Ascending aorta (tissue), 2 donors: ENCODE data around the gene PGA3. TPM values are rescaled to one million over a fixed set of nuclear protein-coding genes. Genes with fewer than 3 reads are reported as not detected.

ENCODE experiments used
- DNase-seq, 2 donors: peaks; one replicate each; pipeline ENCODE4 v3.0.0-alpha.2; 2019; ENCODE audit warnings: low spot score in 2 of 2
- H3K27ac ChIP-seq, 2 donors: fragments of 200-600 bp; sonication (generic); one replicate each; pipeline ENCODE4 v1.5.1; 2016 to 2017; ENCODE audit warnings: mild to moderate bottlenecking in 1 of 2
- H3K27me3 ChIP-seq: fragments of 200-600 bp; sonication (generic); one replicate; pipeline ENCODE4 v1.5.1; 2017
- H3K36me3 ChIP-seq, 2 donors: fragments of 200-600 bp; sonication (generic); one replicate each; pipeline ENCODE4 v1.5.1; 2016
- H3K4me1 ChIP-seq, 2 donors: fragments of 200-600 bp; sonication (generic); one replicate each; pipeline ENCODE4 v1.5.1; 2016 to 2017; ENCODE audit warnings: mild to moderate bottlenecking in 1 of 2
- H3K4me3 ChIP-seq, 2 donors: fragments of 200-600 bp; sonication (generic); one replicate each; pipeline ENCODE4 v1.5.1; 2016 to 2017; ENCODE audit warnings: mild to moderate bottlenecking in 1 of 2
- H3K9me3 ChIP-seq, 2 donors: fragments of 200-600 bp; sonication (generic); one replicate each; pipeline ENCODE4 v1.5.1; 2016
- intact Hi-C: fragments of 100-400 bp; cut with DNase I; formaldehyde crosslinking; loops from one replicate; pipeline ENCODE4 v1.15.1; 2023
- total RNA-seq: library from RNA; depleted of rRNA; stranded (reverse); fragments of >200 nt; gene quantifications from one replicate; pipeline ENCODE4 v1.1.0, GENCODE V29; 2016
- TF ChIP-seq, protein P1 (sequence below), 3 experiments: fragments of 200-600 bp in 2 of 3; fragments of 450-650 bp in 1 of 3; sonication (generic) in 2 of 3; IDR thresholded peaks; one replicate each; pipeline ENCODE4 v1.5.1; 2016 to 2019; ENCODE audit warnings: antibody characterized with exemption in 3 of 3, mild to moderate bottlenecking in 1 of 3, moderate library complexity in 1 of 3

The PGA3 gene
- total RNA-seq, 1 donor from 2014 or later, result 26.8 TPM

DNA sequence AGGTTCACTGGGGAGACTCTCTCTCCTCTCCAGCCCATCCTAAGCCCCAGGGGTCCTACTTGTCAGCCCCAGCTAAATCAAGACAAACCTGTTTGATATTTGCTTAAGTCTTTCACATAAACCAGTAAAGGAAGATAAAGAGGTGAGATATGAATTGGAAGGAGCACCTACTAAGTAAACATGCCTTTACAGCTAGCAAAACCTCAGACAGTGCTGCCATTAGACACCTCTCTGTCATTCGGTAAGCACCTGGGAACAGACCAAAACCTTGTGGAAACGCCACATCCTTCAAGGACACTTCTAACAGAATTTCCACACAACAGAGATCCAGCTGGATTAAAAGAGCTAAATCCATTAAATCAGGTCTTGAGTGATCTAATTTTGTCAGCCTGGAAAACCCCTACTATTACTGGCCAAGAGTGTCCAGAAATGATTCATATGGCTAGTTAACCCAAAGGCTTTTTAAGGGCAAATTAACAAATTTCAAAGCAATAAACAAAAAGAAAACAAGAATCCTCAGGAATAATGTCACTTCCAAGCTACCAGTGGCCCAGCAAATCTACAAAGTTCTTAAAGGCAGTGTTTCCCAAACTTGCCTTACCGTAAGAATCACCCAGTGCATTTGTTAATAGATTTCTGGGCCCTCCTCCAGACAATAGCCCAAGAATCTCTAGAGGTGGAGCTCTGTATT, 44.5 kb upstream of the PGA3 start:
- peak overlapping the region; percentile 96 to 99 for H3K27ac ChIP-seq
- H3K9me3 ChIP-seq, result peaks cover 0 to 13% of the 10 kb centered on the region in 2 donors
- intact Hi-C loops, result loop anchor here (10.0 kb wide), 1 partner anchor 1604 kb away; no protein-coding TSS in a partner anchor
- H3K4me3 ChIP-seq, result peak overlapping the region in 1 of 2 donors; percentile 91
- H3K36me3 ChIP-seq, result no peaks in the 10 kb centered on the region
- peaks cover 3 to 24% of the 10 kb centered on the region in 2 donors for H3K4me1 ChIP-seq
- TF ChIP-seq, protein P1, sequence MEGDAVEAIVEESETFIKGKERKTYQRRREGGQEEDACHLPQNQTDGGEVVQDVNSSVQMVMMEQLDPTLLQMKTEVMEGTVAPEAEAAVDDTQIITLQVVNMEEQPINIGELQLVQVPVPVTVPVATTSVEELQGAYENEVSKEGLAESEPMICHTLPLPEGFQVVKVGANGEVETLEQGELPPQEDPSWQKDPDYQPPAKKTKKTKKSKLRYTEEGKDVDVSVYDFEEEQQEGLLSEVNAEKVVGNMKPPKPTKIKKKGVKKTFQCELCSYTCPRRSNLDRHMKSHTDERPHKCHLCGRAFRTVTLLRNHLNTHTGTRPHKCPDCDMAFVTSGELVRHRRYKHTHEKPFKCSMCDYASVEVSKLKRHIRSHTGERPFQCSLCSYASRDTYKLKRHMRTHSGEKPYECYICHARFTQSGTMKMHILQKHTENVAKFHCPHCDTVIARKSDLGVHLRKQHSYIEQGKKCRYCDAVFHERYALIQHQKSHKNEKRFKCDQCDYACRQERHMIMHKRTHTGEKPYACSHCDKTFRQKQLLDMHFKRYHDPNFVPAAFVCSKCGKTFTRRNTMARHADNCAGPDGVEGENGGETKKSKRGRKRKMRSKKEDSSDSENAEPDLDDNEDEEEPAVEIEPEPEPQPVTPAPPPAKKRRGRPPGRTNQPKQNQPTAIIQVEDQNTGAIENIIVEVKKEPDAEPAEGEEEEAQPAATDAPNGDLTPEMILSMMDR (IDR thresholded peaks at IDR 0.05), result no peak
- H3K27me3 ChIP-seq, result no peaks in the 10 kb centered on the region
- DNase-seq, result peak in 1 of 2 donors; percentile 30

- intact Hi-C loops, result loop anchor here (2.0 to 5.0 kb wide), 3 partner anchors 254 to 1543 kb away; partner anchors contain the start of genes CCDC86, OSBP and PRPF19
- peaks cover 3 to 24% of the 10 kb centered on the region in 2 donors for H3K4me1 ChIP-seq
- H3K9me3 ChIP-seq, result no peaks in the 10 kb centered on the region
- no peaks in the 10 kb centered on the region for H3K36me3 ChIP-seq
- peak in 1 of 2 donors; percentile 58 for DNase-seq
- peak overlapping the region; percentile 96 to 99 for H3K27ac ChIP-seq
- peak overlapping the region; percentile 73 to 91 for H3K4me3 ChIP-seq
- no peaks in the 10 kb centered on the region for H3K27me3 ChIP-seq
- TF ChIP-seq, protein P1 (IDR thresholded peaks at IDR 0.05), result no peak
Observed at GRCh38 chr11:61160487-61161189, 42.7 kb upstream of the PGA3 start.

DNA sequence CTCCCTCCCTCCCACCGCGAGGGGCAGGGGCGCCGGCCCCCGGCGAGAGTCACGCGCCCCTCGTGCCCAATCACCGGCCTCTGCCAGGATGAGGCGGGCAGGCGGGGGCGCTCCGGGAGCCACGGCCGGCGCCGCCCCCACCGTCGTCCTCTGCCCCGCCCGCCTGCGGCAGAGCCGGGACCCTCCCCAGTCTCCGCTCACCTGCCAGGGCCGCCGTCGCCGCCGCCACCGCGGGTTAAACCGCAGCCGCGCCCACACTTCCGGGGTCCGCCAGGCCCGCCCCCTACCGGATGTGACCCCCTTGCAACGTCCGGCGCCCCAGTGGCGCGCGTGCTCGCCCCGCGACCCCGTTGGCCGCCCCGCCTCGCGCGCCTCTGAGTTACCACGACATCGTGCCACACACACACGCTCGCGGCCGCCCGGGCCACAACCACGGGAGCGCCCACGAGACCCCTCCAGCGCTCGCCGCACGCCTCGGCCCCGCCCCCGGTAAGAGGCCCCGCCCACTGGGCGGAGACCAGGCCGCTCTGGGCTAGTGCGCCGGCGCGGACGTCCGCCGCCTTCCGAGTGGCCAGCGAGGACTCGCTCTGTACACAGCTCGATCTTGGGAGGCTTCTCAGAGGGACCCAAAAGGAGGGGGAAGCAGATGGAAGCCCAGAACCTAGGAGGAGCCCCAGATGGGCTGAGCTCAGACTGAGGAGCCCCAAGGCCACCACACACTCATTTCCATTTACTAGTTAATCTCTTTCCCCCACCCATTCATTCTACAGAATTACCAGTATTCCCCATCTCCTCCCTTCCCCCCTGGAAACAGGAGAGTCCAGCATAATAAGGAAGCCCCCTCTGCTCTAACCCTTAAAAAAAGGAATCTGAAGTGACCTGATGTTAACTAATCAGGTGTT, 41.9 kb upstream of the PGA3 start, which contains the start of gene VPS37C:
VPS37C (minus strand) TSS at position 237 of the 902 bp plus-strand sequence. CDS start 22,597 bp downstream, outside the sequence.
- H3K27ac ChIP-seq, result peak within 1 kb of the TSS; percentile 96 to 99

DNA sequence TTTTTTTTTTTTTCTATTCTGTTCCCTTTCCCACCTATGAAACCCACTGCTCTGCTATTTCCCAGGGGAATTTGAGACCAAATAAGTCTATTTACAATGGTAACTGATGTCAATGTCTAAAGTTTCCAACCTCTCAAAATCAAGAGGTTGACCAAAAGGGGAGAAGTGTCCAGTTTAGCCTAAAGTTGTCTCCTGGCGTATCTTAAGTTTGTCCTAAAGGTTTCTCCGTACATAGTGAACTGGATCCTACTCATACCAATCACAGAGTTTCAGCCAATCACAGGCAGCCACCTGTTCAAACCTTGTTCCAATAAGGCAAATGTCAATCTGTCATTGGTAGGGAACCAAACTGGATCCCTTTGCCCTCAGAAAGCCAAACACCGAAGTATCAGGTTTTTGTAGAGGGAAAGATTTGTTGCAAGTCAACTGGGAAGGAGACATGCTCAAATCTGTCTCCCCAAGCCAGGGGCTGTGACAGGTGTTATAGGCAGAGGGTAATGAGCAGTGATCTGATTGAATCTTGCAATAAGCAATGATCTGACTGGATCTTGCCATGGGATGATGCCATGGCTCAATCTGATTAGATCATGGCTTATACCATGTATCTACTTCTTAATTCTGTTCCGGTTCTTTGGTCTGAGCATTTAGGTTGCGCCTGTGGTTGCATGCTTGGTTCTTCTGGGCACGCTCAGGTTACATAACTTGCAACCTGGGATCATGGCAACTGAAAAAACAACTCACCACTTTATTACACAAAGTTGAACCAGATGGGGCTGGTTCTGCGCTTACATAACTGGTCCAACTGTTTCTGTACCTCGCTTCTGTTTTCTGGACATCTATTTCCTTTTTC, 41.0 kb upstream of the PGA3 start:
- Histone ChIP-seq H3K4me1 (peaks cover 3 to 24% of the 10 kb centered on the region in 2 donors), H3K4me3 (peak overlapping the region; percentile 73 to 91), H3K27me3 (no peaks in the 10 kb centered on the region), H3K27ac (peak overlapping the region; percentile 96 to 99), H3K36me3 (no peaks in the 10 kb centered on the region), H3K9me3 (no peaks in the 10 kb centered on the region)
- DNase-seq, result no peak
- intact Hi-C loops, result loop anchor here (5.0 kb wide), 2 partner anchors 320 to 1545 kb away; partner anchors contain the start of genes CCDC86 and OSBP
- TF ChIP-seq, protein P1 (IDR thresholded peaks at IDR 0.05), result no peak

More for the DNA sequence above, 41.9 kb upstream of the PGA3 start, which contains the start of gene VPS37C:
- TF ChIP-seq, protein P1 (IDR thresholded peaks at IDR 0.05), result peak in 1 of 3 experiments; percentile 22
- DNase-seq, result peak; percentile 57 to 94
- Histone ChIP-seq H3K27me3 (no peaks in the 10 kb centered on the region), H3K4me3 (peak within 1 kb of the TSS; percentile 73 to 91), H3K36me3 (no peaks in the 10 kb centered on the region), H3K4me1 (peaks cover 3 to 24% of the 10 kb centered on the region in 2 donors), H3K9me3 (no peaks in the 10 kb centered on the region)
- intact Hi-C loops, result loop anchor here (2.0 to 5.0 kb wide), 3 partner anchors 255 to 1544 kb away; partner anchors contain the start of genes CCDC86, OSBP and PRPF19
